ENCODE measurements around the gene TEX264. TPM values are rescaled to one million over a fixed set of nuclear protein-coding genes. Genes with fewer than 3 reads are reported as not detected.
A peak's percentile ranks its signal among the peaks of the same experiment; 100 is the strongest.

The TEX264 gene
- total RNA-seq, 5 donors from 2014 or later (not counting 1 experiment from before 2014, with no cell fraction given): 35.9 to 51.0 (median 47.0) TPM

DNA sequence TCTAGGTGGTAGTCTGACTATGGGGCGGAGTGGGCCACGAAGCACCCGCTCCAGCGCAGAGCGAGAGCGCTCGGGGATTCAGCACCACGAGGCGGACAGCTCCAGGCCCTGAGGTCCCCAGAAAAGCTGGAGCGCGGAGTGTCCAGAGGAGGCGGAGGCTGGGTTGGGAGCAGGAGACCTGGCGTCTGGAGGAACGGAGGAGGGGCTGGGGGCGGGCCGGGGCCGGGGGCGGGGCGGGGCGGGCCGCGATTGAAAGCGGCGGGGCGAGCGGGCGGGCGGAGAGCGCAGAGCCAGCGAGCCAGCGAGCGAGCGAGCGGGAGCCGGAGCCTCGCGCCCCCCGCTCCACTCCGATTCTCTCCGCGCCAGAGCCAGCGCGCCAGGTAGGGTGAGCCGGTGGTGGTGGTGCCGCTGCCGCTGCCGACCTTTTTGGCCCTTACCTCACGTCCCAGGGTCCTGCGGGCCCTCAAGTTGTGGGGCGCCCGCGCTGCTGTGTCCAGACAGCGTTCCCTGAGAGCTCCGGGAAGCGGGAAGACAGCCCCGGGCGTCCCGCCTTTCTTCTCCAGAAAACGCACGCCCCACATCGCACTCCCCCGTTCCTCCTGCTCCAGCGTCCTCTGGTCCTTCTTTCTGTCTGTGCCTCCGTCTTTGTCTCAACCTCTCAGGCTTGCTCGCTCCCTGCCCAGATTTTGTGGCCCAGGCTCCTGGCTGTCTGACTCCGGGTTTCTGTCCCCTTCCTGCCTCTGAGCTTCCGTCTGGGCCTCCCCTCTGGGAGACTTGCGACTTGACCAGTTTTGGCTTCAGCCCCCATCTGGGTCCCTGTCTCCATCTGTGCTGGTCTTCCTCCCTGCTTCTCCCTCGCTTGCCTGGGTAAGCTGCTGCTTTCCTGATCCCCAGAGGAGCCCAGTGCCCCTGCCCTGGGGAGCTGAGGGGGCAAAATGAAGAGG is 36.0 kb downstream of the TEX264 start, which contains the start of gene GRM2:
TSS of gene GRM2 (plus strand) at position 281 of the 944 bp plus-strand sequence. CDS start 1,916 bp downstream, outside the sequence.
- DNase-seq (peak in 17 of 35 experiments; percentile 8 to 39 (median 25)), ATAC-seq (replicated peaks in 1 of 4) (peak in 3 of 4 experiments; percentile 42 to 85 (median 46))
- Histone ChIP-seq H3K9me3 (no peaks in the 10 kb centered on the region), H3K4me3 (ENCODE audit: control insufficient read depth in 1 of 2, extremely low read depth in 1 of 2, low read length in 1 of 2) (peak within 1 kb of the TSS in 1 of 2 donors; percentile 60), H3K27me3 (replicated peaks in 1 of 2; ENCODE audit: control insufficient read depth in 2 of 2, extremely low read depth in 1 of 2, insufficient read depth in 2 of 2, low read length in 1 of 2) (no peaks in the 10 kb centered on the region), H3K27ac (ENCODE audit: low read length) (no peak within 1 kb of the TSS), H3K36me3 (ENCODE audit: control insufficient read depth in 2 of 2, extremely low read depth in 1 of 2, insufficient read depth in 1 of 2, low read length in 1 of 2) (peaks cover 9 to 35% of the 10 kb centered on the region in 2 donors), H3K4me1 (ENCODE audit: control insufficient read depth in 1 of 2, extremely low read depth in 1 of 2, insufficient read depth in 2 of 2, low read length in 2 of 2) (peaks cover 4 to 11% of the 10 kb centered on the region in 2 experiments)
- Mint-ChIP-seq H3K4me1 (peaks cover 26 to 35% (median 26%) of the 10 kb centered on the region in 3 donors), H3K27ac (peak within 1 kb of the TSS in 1 of 2 donors; percentile 28), H3K4me3 (peak within 1 kb of the TSS in 1 of 3 donors; percentile 62), H3K36me3 (peaks cover 13% of the 10 kb centered on the region), H3K27me3 (no peaks in the 10 kb centered on the region), H3K9me3 (no peaks in the 10 kb centered on the region)
- POLR2A ChIA-PET: no interaction called here
- CTCF ChIA-PET: no interaction called here
- 43% methylated on average over 50 of the region's 69 CpGs for WGBS (ENCODE audit: insufficient coverage)

DNA sequence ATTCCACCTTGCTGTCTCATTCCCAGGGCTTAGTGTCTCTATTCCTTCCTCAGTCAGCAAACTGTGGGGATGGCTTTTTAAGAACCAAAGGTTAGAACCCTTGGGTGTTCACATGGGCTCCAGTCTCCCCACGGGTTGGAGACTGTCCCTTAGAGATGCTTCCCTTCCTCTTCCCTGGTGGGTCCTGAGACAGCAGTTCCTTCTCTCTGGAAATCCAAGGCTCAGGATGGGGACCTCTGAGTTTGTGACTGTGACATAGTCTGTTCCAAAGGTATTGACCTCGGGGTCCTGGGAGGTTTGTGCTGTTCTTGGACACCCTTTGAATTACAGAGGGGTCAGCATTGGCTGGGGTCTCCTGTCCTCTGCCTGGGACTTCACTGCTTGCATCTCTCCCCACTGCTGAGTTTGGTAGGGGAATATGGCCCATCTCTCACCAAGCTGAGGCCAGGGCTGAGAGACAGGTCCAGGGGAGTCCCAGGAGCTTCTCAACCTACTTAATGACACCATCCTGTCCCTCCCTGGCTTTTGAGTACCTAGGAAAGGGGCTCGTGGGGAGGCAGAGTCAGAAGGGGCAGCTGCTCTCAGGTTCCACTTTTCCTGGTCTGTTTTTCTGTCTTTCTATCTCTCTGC is 37.3 kb downstream of the TEX264 start:
- Mint-ChIP-seq H3K27ac (peak overlapping the region in 1 of 2 donors; percentile 60), H3K36me3 (peaks cover 13% of the 10 kb centered on the region), H3K9me3 (no peaks in the 10 kb centered on the region), H3K4me3 (no peak overlapping the region), H3K4me1 (peaks cover 26 to 35% (median 26%) of the 10 kb centered on the region in 3 donors), H3K27me3 (no peaks in the 10 kb centered on the region)
- DNase-seq (peak in 2 of 35 experiments; percentile 7 to 20), ATAC-seq (replicated peaks in 1 of 4) (no peak)
- CTCF ChIA-PET: no interaction called here
- Histone ChIP-seq H3K9me3 (no peaks in the 10 kb centered on the region), H3K27me3 (replicated peaks in 1 of 2; ENCODE audit: control insufficient read depth in 2 of 2, extremely low read depth in 1 of 2, insufficient read depth in 2 of 2, low read length in 1 of 2) (no peaks in the 10 kb centered on the region), H3K27ac (ENCODE audit: low read length) (no peak overlapping the region), H3K4me3 (ENCODE audit: control insufficient read depth in 1 of 2, extremely low read depth in 1 of 2, low read length in 1 of 2) (no peak overlapping the region), H3K36me3 (ENCODE audit: control insufficient read depth in 2 of 2, extremely low read depth in 1 of 2, insufficient read depth in 1 of 2, low read length in 1 of 2) (peaks cover 7 to 22% of the 10 kb centered on the region in 2 donors), H3K4me1 (ENCODE audit: control insufficient read depth in 1 of 2, extremely low read depth in 1 of 2, insufficient read depth in 2 of 2, low read length in 2 of 2) (peaks cover 4 to 11% of the 10 kb centered on the region in 2 experiments)
- 90% methylated on average over 3 of the region's 3 CpGs for WGBS (ENCODE audit: insufficient coverage)
- POLR2A ChIA-PET: no interaction called here

DNA sequence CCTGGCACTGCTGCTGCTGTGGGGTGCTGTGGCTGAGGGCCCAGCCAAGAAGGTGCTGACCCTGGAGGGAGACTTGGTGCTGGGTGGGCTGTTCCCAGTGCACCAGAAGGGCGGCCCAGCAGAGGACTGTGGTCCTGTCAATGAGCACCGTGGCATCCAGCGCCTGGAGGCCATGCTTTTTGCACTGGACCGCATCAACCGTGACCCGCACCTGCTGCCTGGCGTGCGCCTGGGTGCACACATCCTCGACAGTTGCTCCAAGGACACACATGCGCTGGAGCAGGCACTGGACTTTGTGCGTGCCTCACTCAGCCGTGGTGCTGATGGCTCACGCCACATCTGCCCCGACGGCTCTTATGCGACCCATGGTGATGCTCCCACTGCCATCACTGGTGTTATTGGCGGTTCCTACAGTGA is 38.0 kb downstream of the TEX264 start:
- Mint-ChIP-seq H3K9me3 (no peaks in the 10 kb centered on the region), H3K27me3 (no peaks in the 10 kb centered on the region), H3K36me3 (peaks cover 18% of the 10 kb centered on the region), H3K4me3 (no peak overlapping the region), H3K4me1 (peaks cover 26 to 35% (median 26%) of the 10 kb centered on the region in 3 donors), H3K27ac (peak overlapping the region in 1 of 2 donors; percentile 60)
- Histone ChIP-seq H3K4me3 (ENCODE audit: control insufficient read depth in 1 of 2, extremely low read depth in 1 of 2, low read length in 1 of 2) (no peak overlapping the region), H3K27me3 (replicated peaks in 1 of 2; ENCODE audit: control insufficient read depth in 2 of 2, extremely low read depth in 1 of 2, insufficient read depth in 2 of 2, low read length in 1 of 2) (no peaks in the 10 kb centered on the region), H3K36me3 (ENCODE audit: control insufficient read depth in 2 of 2, extremely low read depth in 1 of 2, insufficient read depth in 1 of 2, low read length in 1 of 2) (peaks cover 7 to 16% of the 10 kb centered on the region in 2 donors), H3K27ac (ENCODE audit: low read length) (no peak overlapping the region), H3K9me3 (no peaks in the 10 kb centered on the region), H3K4me1 (ENCODE audit: control insufficient read depth in 1 of 2, extremely low read depth in 1 of 2, insufficient read depth in 2 of 2, low read length in 2 of 2) (peaks cover 4 to 11% of the 10 kb centered on the region in 2 experiments)
- no peak for ATAC-seq (replicated peaks in 1 of 4)
- peak in 3 of 35 experiments; percentile 1 to 8 (median 5) for DNase-seq
- ChIA-PET CTCF (no interaction called here), POLR2A (no interaction called here)
- 95% methylated on average over 15 of the region's 17 CpGs for WGBS (ENCODE audit: insufficient coverage)

GRCh38 chr3:51709675-51710074 is 38.6 kb downstream of the TEX264 start:
- peaks cover 4 to 11% of the 10 kb centered on the region in 2 experiments for H3K4me1 ChIP-seq (ENCODE audit: control insufficient read depth in 1 of 2, extremely low read depth in 1 of 2, insufficient read depth in 2 of 2, low read length in 2 of 2)
- peaks cover 4 to 12% of the 10 kb centered on the region in 2 donors for H3K36me3 ChIP-seq (ENCODE audit: control insufficient read depth in 2 of 2, extremely low read depth in 1 of 2, insufficient read depth in 1 of 2, low read length in 1 of 2)
- no peak overlapping the region for H3K4me3 ChIP-seq (ENCODE audit: control insufficient read depth in 1 of 2, extremely low read depth in 1 of 2, low read length in 1 of 2)
- H3K4me3 Mint-ChIP-seq: peak overlapping the region in 1 of 3 donors; percentile 22
- H3K27me3 ChIP-seq (replicated peaks in 1 of 2; ENCODE audit: control insufficient read depth in 2 of 2, extremely low read depth in 1 of 2, insufficient read depth in 2 of 2, low read length in 1 of 2): no peaks in the 10 kb centered on the region
- ATAC-seq (replicated peaks in 1 of 4) (no peak), DNase-seq (no peak)
- no peaks in the 10 kb centered on the region for H3K27me3 Mint-ChIP-seq
- no peaks in the 10 kb centered on the region for H3K9me3 ChIP-seq
- H3K27ac ChIP-seq (ENCODE audit: low read length): no peak overlapping the region
- 90% methylated on average over 2 of the region's 4 CpGs for WGBS (ENCODE audit: insufficient coverage)
- H3K9me3 Mint-ChIP-seq: no peaks in the 10 kb centered on the region
- H3K36me3 Mint-ChIP-seq: peaks cover 15% of the 10 kb centered on the region
- POLR2A ChIA-PET: no interaction called here
- H3K27ac Mint-ChIP-seq: peak overlapping the region; percentile 65 to 72
- CTCF ChIA-PET: no interaction called here
- peaks cover 22 to 30% (median 26%) of the 10 kb centered on the region in 3 donors for H3K4me1 Mint-ChIP-seq

GRCh38 chr3:51710631-51711351 is 39.7 kb downstream of the TEX264 start:
- Histone ChIP-seq H3K4me1 (ENCODE audit: control insufficient read depth in 1 of 2, extremely low read depth in 1 of 2, insufficient read depth in 2 of 2, low read length in 2 of 2) (peaks cover 4 to 9% of the 10 kb centered on the region in 2 experiments), H3K27ac (ENCODE audit: low read length) (no peak overlapping the region), H3K36me3 (ENCODE audit: control insufficient read depth in 2 of 2, extremely low read depth in 1 of 2, insufficient read depth in 1 of 2, low read length in 1 of 2) (peaks cover 0 to 1% of the 10 kb centered on the region in 2 donors), H3K9me3 (no peaks in the 10 kb centered on the region), H3K27me3 (replicated peaks in 1 of 2; ENCODE audit: control insufficient read depth in 2 of 2, extremely low read depth in 1 of 2, insufficient read depth in 2 of 2, low read length in 1 of 2) (no peaks in the 10 kb centered on the region), H3K4me3 (ENCODE audit: control insufficient read depth in 1 of 2, extremely low read depth in 1 of 2, low read length in 1 of 2) (no peak overlapping the region)
- no peak overlapping the region for H3K27ac Mint-ChIP-seq
- no peaks in the 10 kb centered on the region for H3K9me3 Mint-ChIP-seq
- ChIA-PET POLR2A (no interaction called here), CTCF (interaction anchor here in 1 of 2 donors (0.6 kb wide), 1 partner anchor 408 kb away, joined by 4 read pairs; no protein-coding TSS in a partner anchor)
- WGBS (ENCODE audit: insufficient coverage): 92% methylated on average over 8 of the region's 10 CpGs
- H3K27me3 Mint-ChIP-seq: no peaks in the 10 kb centered on the region
- ATAC-seq (replicated peaks in 1 of 4) (no peak), DNase-seq (peak in 3 of 35 experiments; percentile 4 to 10 (median 8))
- H3K4me1 Mint-ChIP-seq: peaks cover 17 to 30% (median 24%) of the 10 kb centered on the region in 3 donors
- H3K36me3 Mint-ChIP-seq: peaks cover 12% of the 10 kb centered on the region
- no peak overlapping the region for H3K4me3 Mint-ChIP-seq

All from T-cell (primary cell).